Cardiac muscle cell (in vitro differentiated cells and primary cell): ENCODE measurements around the gene GIPC1. TPM values are rescaled to one million over a fixed set of nuclear protein-coding genes. Genes with fewer than 3 reads are reported as not detected.

ENCODE experiments used
- DNase-seq, 2 donors: peaks; one replicate each; pipeline versions ENCODE4 v3.0.0 to v3.0.0-alpha.2; 2010 to 2017; ENCODE audit warnings: low read depth in 1 of 2, low spot score in 1 of 2
- H3K27ac ChIP-seq: fragments of 200-600 bp; sonication (generic); 2 replicates; pipeline ENCODE4 v1.5.1; 2016
- H3K27me3 ChIP-seq: fragments of 200-600 bp; sonication (generic); 2 replicates; pipeline ENCODE4 v1.6.0; 2016; ENCODE audit warnings: control low read depth
- H3K36me3 ChIP-seq: fragments of 200-600 bp; sonication (generic); 2 replicates; pipeline ENCODE4 v1.5.1; 2016; ENCODE audit warnings: control low read depth
- H3K4me1 ChIP-seq: fragments of 200-600 bp; sonication (generic); 2 replicates; pipeline ENCODE4 v1.8.1; 2017; ENCODE audit warnings: low read depth, mild to moderate bottlenecking, mixed run types
- H3K4me3 ChIP-seq: fragments of 200-600 bp; sonication (generic); 2 replicates; pipeline ENCODE4 v1.5.1; 2016; ENCODE audit warnings: mild to moderate bottlenecking
- H3K9me3 ChIP-seq: fragments of 200-600 bp; sonication (generic); 2 replicates; pipeline ENCODE4 v1.5.1; 2017; ENCODE audit warnings: low read depth, mild to moderate bottlenecking, control low read depth
- CTCF ChIP-seq: IDR thresholded peaks from 2 replicates; pipeline ENCODE4 v1.5.1; 2012; ENCODE audit warnings: low read depth, mild to moderate bottlenecking, low read length
- polyA plus RNA-seq: library from polyadenylated mRNA; unstranded; fragments of >200 nt; fragmentation: Nextera tagmentation; extraction: Ambion mirVana; gene quantifications from 2 replicates; pipeline ENCODE4 v1.2.1, GENCODE V29; 2016
- total RNA-seq: library from RNA; depleted of rRNA; stranded (reverse); fragments of >200 nt; gene quantifications from 2 replicates; pipeline ENCODE4 v1.2.3, GENCODE V29; 2016

The GIPC1 gene
- total and polyA plus RNA-seq, 2 experiments from 2014 or later: 133 to 145 TPM

- Histone ChIP-seq H3K4me1 (peaks cover 10% of the 10 kb centered on the region), H3K27ac (no peak overlapping the region), H3K27me3 (no peaks in the 10 kb centered on the region), H3K9me3 (no peaks in the 10 kb centered on the region), H3K36me3 (peaks cover 21% of the 10 kb centered on the region), H3K4me3 (peak overlapping the region; percentile 84)
- DNase-seq: no peak
- TF ChIP-seq CTCF: no peak
Observed at GRCh38 chr19:14516048-14516534, 20.2 kb upstream of the GIPC1 start.

GRCh38 chr19:14515501-14516047 lies 19.6 kb upstream of the GIPC1 start:
- H3K9me3 ChIP-seq: no peaks in the 10 kb centered on the region
- H3K36me3 ChIP-seq: peaks cover 21% of the 10 kb centered on the region
- TF ChIP-seq CTCF: no peak
- H3K27ac ChIP-seq: no peak overlapping the region
- H3K4me1 ChIP-seq: peaks cover 10% of the 10 kb centered on the region
- no peaks in the 10 kb centered on the region for H3K27me3 ChIP-seq
- DNase-seq: no peak
- H3K4me3 ChIP-seq: no peak overlapping the region

DNA sequence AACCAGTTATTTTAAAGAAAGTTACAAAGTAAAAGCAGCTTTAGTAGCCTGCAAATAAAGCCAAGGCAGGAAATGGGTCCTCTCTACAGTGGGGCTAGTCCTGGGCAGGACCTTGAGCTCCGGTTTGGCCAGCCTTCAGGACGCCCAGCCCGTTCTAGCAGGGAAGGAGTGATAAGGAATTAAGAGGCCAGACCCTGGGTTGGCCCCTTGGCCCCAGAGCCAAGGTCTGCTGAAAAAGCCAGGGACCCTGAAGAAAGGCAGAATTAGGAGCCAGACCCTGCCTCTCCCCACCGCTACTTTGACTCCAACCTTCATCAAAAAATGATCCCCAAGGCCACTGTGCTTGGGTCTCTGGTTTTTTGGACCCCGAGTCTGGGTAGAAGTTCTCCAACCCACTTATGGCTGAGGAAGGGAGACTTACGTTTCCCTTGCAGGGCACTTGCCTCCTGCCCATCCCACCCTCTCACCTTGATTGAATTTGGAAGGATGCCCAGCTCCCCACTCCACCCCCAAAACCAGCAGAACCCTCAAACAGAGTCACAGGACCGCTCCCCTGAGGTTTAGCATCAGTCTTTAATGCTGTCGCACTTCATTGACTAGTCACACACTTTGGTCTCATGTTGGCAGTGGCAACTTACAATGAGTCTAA lies 18.4 kb upstream of the GIPC1 start:
- H3K27ac ChIP-seq: no peak overlapping the region

DNA sequence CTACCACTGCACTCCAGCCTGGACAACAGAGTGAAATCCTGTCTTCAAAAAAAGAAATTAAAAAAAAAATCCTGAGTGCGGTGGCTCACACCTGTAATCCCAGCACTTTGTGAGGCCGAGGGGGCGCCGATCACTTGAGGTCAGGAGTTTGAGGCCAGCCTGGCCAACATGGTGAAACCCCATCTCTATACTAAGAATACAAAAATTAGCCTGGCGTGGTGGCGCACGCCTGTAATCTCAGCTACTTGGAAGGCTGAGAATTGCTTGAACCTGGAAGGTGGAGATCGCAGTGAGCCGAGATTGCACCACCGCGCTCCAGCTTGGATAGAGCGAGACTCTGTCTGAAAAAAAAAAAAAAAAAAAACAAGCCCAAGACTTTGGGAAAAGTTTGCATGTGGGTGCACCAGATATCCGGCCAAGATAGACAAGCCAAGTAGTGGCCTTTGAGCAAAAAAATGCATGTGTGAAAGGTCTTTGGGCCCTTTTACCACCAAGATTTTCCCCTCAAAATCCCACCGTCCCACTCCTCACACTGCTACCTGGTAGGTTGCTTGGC lies 16.6 kb upstream of the GIPC1 start:
- no peak for DNase-seq
- Histone ChIP-seq H3K27ac (no peak overlapping the region), H3K9me3 (no peaks in the 10 kb centered on the region), H3K27me3 (no peaks in the 10 kb centered on the region), H3K36me3 (peaks cover 21% of the 10 kb centered on the region), H3K4me3 (no peak overlapping the region), H3K4me1 (peaks cover 14% of the 10 kb centered on the region)
- TF ChIP-seq CTCF: no peak

More for the DNA sequence above, 18.4 kb upstream of the GIPC1 start:
- Histone ChIP-seq H3K4me1 (peaks cover 10% of the 10 kb centered on the region), H3K9me3 (no peaks in the 10 kb centered on the region), H3K27me3 (no peaks in the 10 kb centered on the region), H3K4me3 (no peak overlapping the region), H3K36me3 (peaks cover 21% of the 10 kb centered on the region)
- no peak for DNase-seq
- no peak for TF ChIP-seq CTCF

DNA sequence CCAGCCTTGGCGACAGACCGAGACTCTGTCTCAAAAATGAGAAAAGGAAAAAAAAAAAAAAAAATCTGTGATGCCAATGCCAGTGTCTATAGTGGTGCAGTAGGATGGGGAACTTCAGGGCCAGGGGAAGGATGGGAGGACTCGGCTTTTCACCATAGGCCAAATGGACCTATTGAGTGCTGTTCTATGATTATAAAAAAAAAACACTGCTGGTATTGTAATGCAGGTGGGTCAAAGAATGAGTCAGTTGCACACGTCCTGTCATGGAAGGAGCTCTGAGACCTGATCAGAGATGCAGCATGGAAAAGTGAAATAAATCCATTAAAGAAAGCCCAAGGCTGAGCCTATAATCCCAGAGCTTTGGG lies 15.3 kb upstream of the GIPC1 start:
- no peaks in the 10 kb centered on the region for H3K9me3 ChIP-seq
- peaks cover 19% of the 10 kb centered on the region for H3K36me3 ChIP-seq
- peaks cover 7% of the 10 kb centered on the region for H3K4me1 ChIP-seq
- H3K27me3 ChIP-seq: no peaks in the 10 kb centered on the region
- no peak overlapping the region for H3K4me3 ChIP-seq
- no peak for TF ChIP-seq CTCF
- no peak overlapping the region for H3K27ac ChIP-seq
- DNase-seq: no peak
